Measurements from ENCODE around the gene PPIE.

DNA sequence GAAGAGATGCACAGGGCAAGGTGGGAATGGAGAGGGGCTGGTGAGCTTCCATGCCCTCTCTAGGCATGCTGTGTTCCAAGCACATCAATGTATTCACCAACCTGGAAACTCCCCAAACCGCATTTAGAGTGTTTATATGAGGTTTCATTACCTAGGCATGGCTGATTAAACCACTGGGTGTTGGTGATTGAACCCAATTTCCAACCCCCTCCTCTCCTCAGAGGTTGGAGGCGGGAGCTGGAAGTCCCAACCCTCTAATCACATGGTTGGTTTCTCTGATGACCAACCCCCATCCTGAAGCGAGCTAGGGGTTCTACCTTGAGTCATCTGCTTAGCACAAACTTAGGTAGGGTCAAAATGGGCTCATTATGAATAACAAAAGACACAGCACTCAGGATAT, 3.0 kb upstream of the PPIE start:
- TF ChIP-seq EZH2 (IDR thresholded peaks at IDR 0.05; ENCODE audit: borderline replicate concordance), result no peak
- TF ChIP-seq, protein P1, sequence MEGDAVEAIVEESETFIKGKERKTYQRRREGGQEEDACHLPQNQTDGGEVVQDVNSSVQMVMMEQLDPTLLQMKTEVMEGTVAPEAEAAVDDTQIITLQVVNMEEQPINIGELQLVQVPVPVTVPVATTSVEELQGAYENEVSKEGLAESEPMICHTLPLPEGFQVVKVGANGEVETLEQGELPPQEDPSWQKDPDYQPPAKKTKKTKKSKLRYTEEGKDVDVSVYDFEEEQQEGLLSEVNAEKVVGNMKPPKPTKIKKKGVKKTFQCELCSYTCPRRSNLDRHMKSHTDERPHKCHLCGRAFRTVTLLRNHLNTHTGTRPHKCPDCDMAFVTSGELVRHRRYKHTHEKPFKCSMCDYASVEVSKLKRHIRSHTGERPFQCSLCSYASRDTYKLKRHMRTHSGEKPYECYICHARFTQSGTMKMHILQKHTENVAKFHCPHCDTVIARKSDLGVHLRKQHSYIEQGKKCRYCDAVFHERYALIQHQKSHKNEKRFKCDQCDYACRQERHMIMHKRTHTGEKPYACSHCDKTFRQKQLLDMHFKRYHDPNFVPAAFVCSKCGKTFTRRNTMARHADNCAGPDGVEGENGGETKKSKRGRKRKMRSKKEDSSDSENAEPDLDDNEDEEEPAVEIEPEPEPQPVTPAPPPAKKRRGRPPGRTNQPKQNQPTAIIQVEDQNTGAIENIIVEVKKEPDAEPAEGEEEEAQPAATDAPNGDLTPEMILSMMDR (IDR thresholded peaks at IDR 0.05; ENCODE audit: poor library complexity), result no peak
